Measurements from ENCODE around the gene C5orf58. TPM values are rescaled to one million over a fixed set of nuclear protein-coding genes. Genes with fewer than 3 reads are reported as not detected.

The C5orf58 gene
- polyA plus RNA-seq, 1 donor, result 0.35 TPM

- DNase-seq, result no peak
Measured at GRCh38 chr5:170284231-170284630, 51.4 kb downstream of the C5orf58 start.

DNA sequence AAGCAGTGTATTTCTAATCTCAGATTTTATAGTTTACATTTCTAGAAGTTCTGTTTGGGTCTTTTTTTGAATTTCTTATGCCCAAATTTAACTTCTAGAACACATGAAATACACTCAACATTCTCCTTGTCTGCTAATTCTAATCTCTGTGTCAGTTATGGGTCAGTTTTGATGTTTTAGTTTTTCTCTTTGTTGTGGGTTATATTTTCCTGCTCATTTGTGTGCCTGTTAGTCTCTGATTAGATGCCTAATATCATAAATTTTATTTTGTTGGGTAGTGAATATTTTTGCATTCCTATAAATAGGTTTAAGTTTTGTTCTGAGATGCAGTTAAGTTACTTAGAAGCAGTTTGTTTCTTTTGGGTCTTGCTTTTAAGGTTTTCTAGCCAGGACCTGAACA, 52.4 kb downstream of the C5orf58 start:
- DNase-seq, result no peak

DNA sequence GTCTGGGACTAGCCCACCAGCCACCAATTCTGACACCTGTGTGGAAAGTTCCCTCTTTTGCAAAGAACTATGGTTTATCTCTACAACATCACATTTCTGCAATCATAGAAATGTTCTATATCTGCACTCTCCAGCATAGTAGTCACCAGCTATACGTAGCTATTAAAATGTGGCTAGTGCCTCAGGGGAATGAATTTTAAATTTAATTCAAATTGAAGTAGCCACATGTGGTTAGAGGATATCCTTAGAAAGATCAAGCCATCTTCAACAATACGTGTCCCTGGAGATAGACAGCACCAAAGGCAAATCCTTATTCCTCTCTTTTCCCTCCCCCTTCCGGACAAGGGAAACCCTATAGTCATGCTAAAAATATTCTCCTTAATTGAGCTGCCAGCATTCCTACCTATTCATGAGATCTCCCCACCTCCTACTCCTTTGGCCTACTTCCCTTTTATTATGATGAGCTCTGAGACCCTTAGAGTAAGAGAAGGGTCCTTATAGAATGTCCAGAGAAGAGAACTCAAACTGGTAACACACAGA, 53.7 kb downstream of the C5orf58 start:
- no peak for DNase-seq

DNA sequence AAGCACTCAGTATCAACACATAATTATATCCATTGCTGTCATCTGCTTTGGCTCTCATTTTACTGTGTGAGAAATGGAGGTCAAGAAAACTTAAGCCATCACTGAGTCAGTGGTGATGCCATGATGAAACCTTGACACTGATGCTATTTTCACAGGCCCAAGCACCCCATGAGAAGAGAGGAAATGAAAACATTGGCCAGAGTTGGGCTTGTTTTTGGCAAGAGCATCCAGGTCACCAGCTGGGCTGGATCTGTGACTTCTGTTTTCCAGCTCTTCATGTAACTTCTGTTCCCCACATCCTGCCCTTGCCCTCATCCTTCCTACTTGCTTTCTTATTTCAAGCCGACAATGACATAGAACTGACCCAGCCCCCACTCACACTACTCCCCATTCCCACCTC, 54.7 kb downstream of the C5orf58 start:
- no peak for DNase-seq

GRCh38 chr5:170288151-170288550, 55.4 kb downstream of the C5orf58 start:
- DNase-seq, result no peak

DNA sequence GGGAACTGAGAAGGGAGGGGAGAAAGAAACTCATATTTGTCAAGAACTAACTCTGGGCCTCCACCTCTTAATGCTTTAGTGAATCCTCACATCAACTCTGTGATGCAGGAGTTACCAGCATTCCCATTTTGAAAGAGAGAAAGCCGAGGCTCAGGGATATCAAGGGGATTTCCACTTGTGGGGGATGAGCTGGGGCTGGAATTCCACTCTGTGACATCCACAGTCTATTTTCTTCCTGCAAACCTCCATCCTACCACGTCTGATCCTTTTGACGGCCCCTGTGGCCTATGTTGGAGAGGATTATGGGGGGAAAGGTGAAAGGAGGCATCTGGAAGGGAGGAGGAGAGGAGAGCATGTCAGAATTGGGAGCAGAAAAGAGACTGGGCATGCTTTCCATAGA, 55.8 kb downstream of the C5orf58 start:
- no peak for DNase-seq

- DNase-seq, result no peak
Measured at GRCh38 chr5:170289121-170289520, 56.3 kb downstream of the C5orf58 start.

- no peak for DNase-seq
Measured at GRCh38 chr5:170289764-170290163, 57.0 kb downstream of the C5orf58 start.

- no peak for DNase-seq
Measured at GRCh38 chr5:170290498-170290897, 57.7 kb downstream of the C5orf58 start.

GRCh38 chr5:170292179-170293104, 59.7 kb downstream of the C5orf58 start:
- no peak for DNase-seq

GRCh38 chr5:170293273-170293672, 60.5 kb downstream of the C5orf58 start:
- no peak for DNase-seq

DNA sequence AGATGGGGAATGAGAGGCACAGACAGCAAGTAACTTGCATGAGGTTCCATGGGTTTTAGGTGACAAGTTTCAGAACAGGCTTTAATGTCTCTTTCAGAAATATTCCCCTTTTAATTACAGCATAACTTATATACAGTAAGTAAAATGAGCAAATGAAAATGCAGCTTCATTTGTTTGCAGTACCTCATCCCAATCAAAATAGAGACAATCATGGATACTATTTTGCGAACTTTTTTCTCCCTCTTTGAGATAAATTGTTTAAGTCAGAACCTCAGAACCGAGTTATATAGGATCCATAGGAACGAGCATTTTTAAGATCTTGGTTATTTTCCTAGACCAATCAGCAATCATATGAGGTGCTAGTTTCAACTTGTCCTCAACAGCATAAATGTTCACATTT, 61.3 kb downstream of the C5orf58 start:
- DNase-seq, result no peak

DNA sequence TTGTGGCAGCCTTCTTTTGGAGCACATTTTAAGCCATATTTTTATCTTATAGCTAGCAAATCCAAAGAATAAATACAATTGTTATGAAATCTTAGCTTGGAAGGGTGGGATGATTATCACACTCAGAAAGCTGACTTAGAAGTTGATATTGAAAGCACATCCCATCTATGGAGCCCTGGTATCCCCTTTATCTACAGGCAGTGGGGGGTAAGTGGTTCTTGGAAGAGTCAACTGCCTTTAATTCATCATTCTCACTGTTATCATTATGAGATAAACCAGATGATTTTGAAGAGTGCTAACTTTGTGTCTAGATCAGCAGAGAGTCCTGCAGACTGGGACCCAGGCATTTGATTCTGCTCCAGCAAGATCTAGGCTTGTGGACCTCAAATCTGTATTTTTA, 61.8 kb downstream of the C5orf58 start:
- no peak for DNase-seq

Other genes starting within 250 kb of the C5orf58 start
- not detected for gene FOXI1, start 127.1 kb upstream of the C5orf58 start, polyA plus RNA-seq (ENCODE audit: insufficient read length)
- gene LCP2, start 64.8 kb downstream of the C5orf58 start, polyA plus RNA-seq (ENCODE audit: insufficient read length), result 7.4 TPM
- gene KCNMB1, start 156.4 kb downstream of the C5orf58 start, polyA plus RNA-seq (ENCODE audit: insufficient read length), result 0.65 TPM